HG03045 (cell line): ENCODE measurements around the gene LHB.

ENCODE experiments used
- ATAC-seq: cut with Tn5 transposase; IDR thresholded peaks from one replicate; pipeline ENCODE4 v1.9.1; 2021; ENCODE audit warnings: mild to moderate bottlenecking, moderate library complexity; ENCODE audit not compliant: unreplicated experiment

Gene LHB

GRCh38 chr19:48986211-48986610 lies 30.7 kb downstream of the LHB start:
- no peak for ATAC-seq

GRCh38 chr19:48985711-48986110 lies 31.2 kb downstream of the LHB start:
- no peak for ATAC-seq

GRCh38 chr19:48982280-48982679 lies 34.6 kb downstream of the LHB start:
- no peak for ATAC-seq

GRCh38 chr19:48977061-48977460 lies 39.8 kb downstream of the LHB start:
- ATAC-seq: no peak

GRCh38 chr19:48975947-48976847 lies 40.7 kb downstream of the LHB start:
- ATAC-seq: no peak

DNA sequence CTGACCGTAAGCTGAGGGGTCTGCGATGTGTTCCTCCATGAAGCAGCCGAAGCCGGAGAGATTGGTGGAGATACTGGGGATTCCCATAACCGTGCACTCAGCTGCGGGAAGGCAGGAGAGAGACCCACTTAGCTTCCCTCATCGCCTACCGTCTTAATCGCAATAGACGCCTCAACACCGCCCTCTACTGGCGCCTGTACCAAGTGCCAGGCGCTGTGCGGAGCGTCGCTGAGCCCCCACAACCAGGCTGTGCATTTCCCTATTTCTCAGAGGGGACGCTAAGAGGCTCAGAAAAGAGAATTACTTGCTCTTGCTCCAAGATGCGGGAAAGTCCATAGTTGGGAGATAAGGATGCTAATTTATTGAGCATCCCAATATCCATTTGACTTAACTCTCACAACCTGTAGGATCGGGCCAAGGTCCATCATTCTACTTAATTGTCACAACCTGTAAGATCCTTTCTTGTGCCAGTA lies 45.9 kb downstream of the LHB start:
- no peak for ATAC-seq

GRCh38 chr19:48970139-48970766 lies 46.6 kb downstream of the LHB start:
- ATAC-seq: no peak

GRCh38 chr19:48969276-48970138 lies 47.4 kb downstream of the LHB start:
- ATAC-seq: no peak

DNA sequence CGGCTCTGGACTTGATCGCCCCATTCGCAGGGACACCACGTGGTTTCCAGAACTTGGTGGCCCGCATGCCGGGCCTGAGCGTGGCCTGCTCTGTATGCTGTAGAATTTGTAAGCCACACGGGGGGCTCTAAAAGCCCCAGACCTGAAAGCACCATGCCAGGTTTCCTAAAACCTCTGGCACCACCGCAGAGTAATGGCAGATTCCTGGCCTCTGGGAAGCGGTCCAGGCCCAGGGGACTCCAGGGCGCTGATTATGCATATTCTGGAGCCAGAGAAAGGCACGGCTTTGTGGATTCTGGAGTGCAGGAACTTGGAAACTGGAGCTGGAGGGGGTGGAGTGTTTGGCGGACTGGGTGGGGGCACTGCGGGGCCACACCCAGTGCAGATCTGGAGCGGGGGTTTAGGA lies 48.1 kb downstream of the LHB start:
- ATAC-seq: no peak

GRCh38 chr19:48968179-48968661 lies 48.7 kb downstream of the LHB start:
- no peak for ATAC-seq

DNA sequence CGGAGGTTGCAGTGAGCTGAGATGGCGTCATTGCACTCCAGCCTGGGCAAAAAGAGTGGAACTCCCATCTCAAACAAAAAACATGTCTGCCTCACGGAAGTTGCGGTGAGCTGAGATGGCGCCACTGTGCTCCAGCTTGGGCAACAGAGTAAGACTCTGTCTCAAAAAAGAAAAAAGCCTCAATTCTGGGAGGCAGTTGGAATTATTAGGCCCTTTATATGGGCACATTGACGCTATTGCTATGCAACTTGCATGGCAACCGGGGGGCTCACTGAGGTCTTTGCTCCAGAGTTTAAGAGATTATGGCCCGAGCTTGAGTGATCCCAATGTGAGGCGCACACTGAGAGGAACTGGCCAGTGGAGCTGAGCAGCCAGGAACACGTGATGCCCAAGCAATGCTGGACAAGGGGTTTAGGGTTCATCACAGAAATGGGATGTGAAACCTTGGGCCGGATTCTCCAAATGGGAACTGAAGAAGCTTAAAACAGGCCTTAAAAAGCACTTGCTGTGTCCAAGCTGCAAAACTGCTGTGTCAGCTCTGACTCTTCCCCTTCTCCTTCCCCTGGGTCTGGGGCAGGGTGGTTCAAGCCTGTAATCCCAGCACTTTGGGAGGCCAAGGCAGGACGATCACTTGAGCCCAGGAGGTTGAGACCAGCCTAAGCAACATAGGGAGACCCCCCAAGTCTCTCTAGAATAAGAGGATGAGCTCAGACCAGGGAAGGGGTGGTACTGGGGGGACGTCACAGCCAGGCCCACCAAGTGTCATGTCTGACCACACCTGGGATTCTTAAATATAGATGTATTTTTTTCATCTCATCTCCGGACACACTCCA lies 49.3 kb downstream of the LHB start:
- ATAC-seq: no peak

GRCh38 chr19:48966541-48967345 lies 50.1 kb downstream of the LHB start:
- no peak for ATAC-seq
